ENCODE data around the gene C16orf74.

C16orf74 gene

GRCh38 chr16:85698459-85698891, 52.4 kb downstream of the C16orf74 start:
- DNase-seq, result no peak

- no peak for DNase-seq
These were observed 53.5 kb downstream of the C16orf74 start for GRCh38 chr16:85697431-85697830.

GRCh38 chr16:85696781-85697180, 54.1 kb downstream of the C16orf74 start:
- DNase-seq, result no peak

GRCh38 chr16:85695196-85696128, 55.4 kb downstream of the C16orf74 start:
- no peak for DNase-seq

GRCh38 chr16:85690469-85691064, 60.3 kb downstream of the C16orf74 start:
- DNase-seq, result no peak

GRCh38 chr16:85689950-85690320, 61.0 kb downstream of the C16orf74 start:
- DNase-seq, result no peak

- no peak for DNase-seq
These were observed 61.5 kb downstream of the C16orf74 start for GRCh38 chr16:85689285-85689949.

- DNase-seq, result peak; percentile 9 to 89 (median 74)
These were observed 62.2 kb downstream of the C16orf74 start, which contains the start of gene GINS2 for GRCh38 chr16:85688586-85689284. Gene GINS2 (minus strand): TSS chr16:85688954. CDS start chr16:85688898, 56 bp downstream.

GRCh38 chr16:85687651-85688471, 63.0 kb downstream of the C16orf74 start:
- DNase-seq, result no peak

- DNase-seq, result no peak
These were observed 63.8 kb downstream of the C16orf74 start for GRCh38 chr16:85686912-85687591.

GRCh38 chr16:85685251-85685650, 65.6 kb downstream of the C16orf74 start:
- DNase-seq, result no peak

- no peak for DNase-seq
These were observed 67.5 kb downstream of the C16orf74 start for GRCh38 chr16:85683363-85683762.

GRCh38 chr16:85682516-85682915, 68.4 kb downstream of the C16orf74 start:
- DNase-seq, result no peak

- no peak for DNase-seq
These were observed 69.6 kb downstream of the C16orf74 start for GRCh38 chr16:85681255-85681654.

- DNase-seq, result no peak
These were observed 70.4 kb downstream of the C16orf74 start for GRCh38 chr16:85680352-85680944.

- no peak for DNase-seq
These were observed 71.0 kb downstream of the C16orf74 start for GRCh38 chr16:85679870-85680269.

GRCh38 chr16:85678821-85679220, 72.1 kb downstream of the C16orf74 start:
- DNase-seq, result no peak

- no peak for DNase-seq
These were observed 72.9 kb downstream of the C16orf74 start for GRCh38 chr16:85678016-85678415.

GRCh38 chr16:85677383-85677967, 73.4 kb downstream of the C16orf74 start:
- no peak for DNase-seq

All from nucleus accumbens (tissue), 56 donors.